Cardiac fibroblast (primary cell): ENCODE data around the gene MITF.

Source experiments
- DNase-seq, 2 donors: peaks; one replicate each; pipeline versions ENCODE4 v3.0.0 to v3.0.0-alpha.2; 2010; ENCODE audit warnings: low read depth in 2 of 2
- H3K4me3 ChIP-seq, 2 donors: replicated peaks in 1 of 2; 1 replicate in 1 of 2; 2 replicates in 1 of 2; pipeline ENCODE4 v1.5.1; 2011; ENCODE audit warnings: low read depth in 2 of 2, low read length in 2 of 2, mild to moderate bottlenecking in 2 of 2, moderate library complexity in 1 of 2
- CTCF ChIP-seq: IDR thresholded peaks from one replicate; pipeline ENCODE4 v1.5.1; 2011; ENCODE audit warnings: low read depth, mild to moderate bottlenecking, low read length, inconsistent platforms

MITF gene

GRCh38 chr3:69781593-69781992 lies 42.3 kb downstream of the MITF start:
- no peak overlapping the region for H3K4me3 ChIP-seq
- TF ChIP-seq CTCF, result no peak
- DNase-seq, result no peak

GRCh38 chr3:69784954-69785514 lies 45.8 kb downstream of the MITF start:
- H3K4me3 ChIP-seq, result no peak overlapping the region
- peak; percentile 71 to 76 for DNase-seq
- no peak for TF ChIP-seq CTCF

GRCh38 chr3:69785769-69786320 lies 46.6 kb downstream of the MITF start:
- H3K4me3 ChIP-seq, result no peak overlapping the region
- no peak for DNase-seq
- no peak for TF ChIP-seq CTCF

GRCh38 chr3:69786854-69787253 lies 47.6 kb downstream of the MITF start:
- no peak overlapping the region for H3K4me3 ChIP-seq
- peak in 1 of 2 donors; percentile 7 for DNase-seq
- no peak for TF ChIP-seq CTCF

GRCh38 chr3:69787436-69788168 lies 48.3 kb downstream of the MITF start:
- no peak for TF ChIP-seq CTCF
- H3K4me3 ChIP-seq, result no peak overlapping the region
- DNase-seq, result peak; percentile 75

GRCh38 chr3:69791106-69791505 lies 51.8 kb downstream of the MITF start:
- TF ChIP-seq CTCF, result no peak
- DNase-seq, result peak; percentile 87 to 91

More at GRCh38 chr3:69791106-69791505, 51.8 kb downstream of the MITF start:
- H3K4me3 ChIP-seq, result no peak overlapping the region
